Heart left ventricle (tissue), 13 donors: Measurements from ENCODE around the gene CDV3.

Experiments used
- POLR2A ChIP-seq, 2 donors: fragments of 450-650 bp; IDR thresholded peaks; one replicate each; pipeline ENCODE4 v1.6.1; 2017; ENCODE audit warnings: antibody characterized with exemption in 2 of 2, mild to moderate bottlenecking in 2 of 2, moderate library complexity in 2 of 2
- TF ChIP-seq, protein P1 (sequence below), 12 donors: fragments of 200-600 bp; sonication (generic) in 4 of 12; IDR thresholded peaks; one replicate each; pipeline versions ENCODE4 v1.5.0 to v1.8.0; 2018 to 2022; ENCODE audit warnings: antibody characterized with exemption in 12 of 12, mild to moderate bottlenecking in 5 of 12
- donor health status: ischemic (EF 13 %, LVEDD 7.1; RV severe dilation, severe dysfunction).
- donor health status: DM: no; HTN: yes; CAD: no.
- donor health status: DM: no; HTN: no; CAD: no.
- donor health status: ischemic (EF 25% LVEDD 6.9; RV normal size, moderate dysfunction).
- donor health status: ischemic (EF 25% LVEDD 5.7; RV mildly dilated, moderate dysfunction).
- donor health status: ischemic (EF 35%, LVEDD 5.7; RV mildly dilated, moderate dysfunction).
- donor health status: nonischemic (EF 11% LVEDD 7.7; RV severe dilation, severe dysfunction).
- donor health status: DM: yes; HTN: yes; CAD: no.
- donor health status: PGD.
- donor health status: ischemic (EF 29% LVEDD 5.4; RV normal size, mild dysfunction).
- donor health status: nonischemic (EF 23%, LVEDD 6.1; RV moderate dilation, normal function).

DNA sequence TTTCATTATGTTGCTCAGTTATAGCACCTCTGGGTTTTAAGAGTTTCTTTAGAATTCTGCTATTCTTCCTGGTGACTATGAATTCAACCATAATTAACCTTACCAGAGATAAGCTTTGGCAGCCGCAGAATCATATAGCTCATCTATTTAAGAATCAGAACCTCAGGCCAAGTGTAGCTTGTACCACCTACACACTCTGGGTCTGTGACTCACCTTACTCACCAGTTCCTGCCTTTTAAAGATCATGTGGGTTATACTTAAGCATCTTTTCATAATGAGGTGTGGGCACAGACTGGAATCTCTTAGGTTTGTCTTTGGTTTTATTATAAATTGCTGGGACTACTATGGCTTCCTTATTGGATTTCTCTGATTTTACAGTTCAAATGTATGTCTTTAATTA is 21.9 kb downstream of the CDV3 start:
- TF ChIP-seq, protein P1, sequence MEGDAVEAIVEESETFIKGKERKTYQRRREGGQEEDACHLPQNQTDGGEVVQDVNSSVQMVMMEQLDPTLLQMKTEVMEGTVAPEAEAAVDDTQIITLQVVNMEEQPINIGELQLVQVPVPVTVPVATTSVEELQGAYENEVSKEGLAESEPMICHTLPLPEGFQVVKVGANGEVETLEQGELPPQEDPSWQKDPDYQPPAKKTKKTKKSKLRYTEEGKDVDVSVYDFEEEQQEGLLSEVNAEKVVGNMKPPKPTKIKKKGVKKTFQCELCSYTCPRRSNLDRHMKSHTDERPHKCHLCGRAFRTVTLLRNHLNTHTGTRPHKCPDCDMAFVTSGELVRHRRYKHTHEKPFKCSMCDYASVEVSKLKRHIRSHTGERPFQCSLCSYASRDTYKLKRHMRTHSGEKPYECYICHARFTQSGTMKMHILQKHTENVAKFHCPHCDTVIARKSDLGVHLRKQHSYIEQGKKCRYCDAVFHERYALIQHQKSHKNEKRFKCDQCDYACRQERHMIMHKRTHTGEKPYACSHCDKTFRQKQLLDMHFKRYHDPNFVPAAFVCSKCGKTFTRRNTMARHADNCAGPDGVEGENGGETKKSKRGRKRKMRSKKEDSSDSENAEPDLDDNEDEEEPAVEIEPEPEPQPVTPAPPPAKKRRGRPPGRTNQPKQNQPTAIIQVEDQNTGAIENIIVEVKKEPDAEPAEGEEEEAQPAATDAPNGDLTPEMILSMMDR (IDR thresholded peaks at IDR 0.05) = no peak
- no peak for TF ChIP-seq POLR2A (IDR thresholded peaks at IDR 0.05)
